Activated effector memory CD4-positive, alpha-beta T cell treated with anti-CD3 and anti-CD28 coated beads, Interleukin-2, amount 50 U/mL, for 16 hours (primary cell): Measurements from ENCODE around the gene KIRREL3.

ENCODE experiments used
- DNase-seq: peaks from one replicate; pipeline ENCODE4 v3.0.0-alpha.2; 2020

KIRREL3 gene

DNA sequence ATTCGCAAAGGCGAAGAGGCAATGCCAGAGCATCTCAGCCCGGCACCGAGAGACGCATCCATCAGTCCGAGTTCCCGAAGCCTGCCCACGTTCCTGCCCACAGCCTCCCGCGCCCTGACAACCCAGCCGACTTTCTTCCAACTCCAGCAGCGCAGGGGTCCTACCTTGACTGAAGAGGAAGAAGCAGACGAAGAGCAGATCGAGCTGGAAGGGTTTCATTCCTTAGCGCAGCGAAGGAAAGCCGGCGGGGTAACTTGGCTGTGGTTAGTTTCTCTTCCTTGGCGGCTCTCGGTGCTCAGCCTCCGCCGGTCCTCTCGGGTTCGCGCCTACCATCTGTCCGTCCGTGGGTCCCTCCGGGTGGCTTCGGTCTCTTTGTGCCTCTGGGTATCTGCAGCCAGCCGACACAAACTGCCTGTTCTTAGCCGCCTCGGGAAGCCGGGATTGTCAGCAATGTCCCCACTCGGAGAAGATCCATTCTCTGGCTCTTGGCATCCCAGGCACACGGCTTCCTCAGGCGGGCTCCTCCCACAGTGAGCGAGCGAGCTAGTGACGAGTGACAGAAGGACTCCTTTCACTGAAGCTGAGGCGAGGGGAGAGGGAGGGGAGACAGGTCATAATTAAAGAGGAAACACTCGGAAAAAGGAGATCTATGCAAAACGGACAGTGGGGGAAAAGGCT is at the start of gene KIRREL3:
KIRREL3 (minus strand) TSS at position 480 of the 678 bp plus-strand sequence.
- no peak for DNase-seq

DNA sequence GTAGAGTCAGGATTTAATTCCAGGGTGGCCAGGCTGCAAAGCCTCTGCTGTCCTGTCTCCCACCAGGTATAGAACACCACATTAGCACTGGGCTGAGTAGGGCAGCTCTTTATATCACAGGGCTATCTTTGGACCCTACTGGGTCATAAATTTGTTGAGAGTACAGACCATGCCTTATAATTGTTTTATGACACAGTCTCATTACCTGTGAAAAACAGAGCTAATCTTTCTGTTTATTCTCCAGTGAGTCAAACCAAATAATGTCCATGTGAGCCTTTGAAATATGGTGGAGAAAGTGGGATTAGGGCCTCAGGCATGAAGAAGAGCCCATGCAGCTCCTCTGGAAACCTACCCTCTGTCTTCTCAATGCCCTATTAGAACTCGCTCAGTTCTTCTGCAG is 49.6 kb upstream of the KIRREL3 start:
- DNase-seq: no peak

- no peak for DNase-seq
Measured at GRCh38 chr11:127049486-127049885, 48.9 kb upstream of the KIRREL3 start.

GRCh38 chr11:127044535-127044934 is 44.0 kb upstream of the KIRREL3 start:
- DNase-seq: no peak

- DNase-seq: no peak
Measured at GRCh38 chr11:127042445-127042844, 41.9 kb upstream of the KIRREL3 start.

- no peak for DNase-seq
Measured at GRCh38 chr11:127039591-127039990, 39.0 kb upstream of the KIRREL3 start.

GRCh38 chr11:127037596-127037995 is 37.0 kb upstream of the KIRREL3 start:
- DNase-seq: no peak

DNA sequence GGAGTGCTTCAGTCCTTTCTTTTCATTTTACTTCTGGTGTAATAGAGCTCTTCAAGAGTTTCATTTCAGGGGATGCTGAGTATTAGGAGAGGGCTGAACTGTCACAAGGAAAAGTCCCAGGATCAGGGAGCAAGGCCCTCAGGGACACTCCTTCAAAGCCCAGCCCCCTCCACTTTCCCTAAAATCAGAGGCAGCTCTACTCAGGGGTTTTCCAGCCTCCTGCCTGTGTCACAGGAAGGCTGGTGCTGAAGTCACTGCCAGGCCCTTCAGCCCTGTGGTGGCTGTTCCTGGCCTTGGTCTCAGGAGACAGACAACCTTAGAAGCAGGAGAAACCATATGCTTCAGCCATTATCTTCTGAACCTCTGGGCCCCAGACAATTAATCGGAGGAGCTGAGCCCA is 36.4 kb upstream of the KIRREL3 start:
- DNase-seq: no peak

- no peak for DNase-seq
Measured at GRCh38 chr11:127035824-127036223, 35.3 kb upstream of the KIRREL3 start.

GRCh38 chr11:127034973-127035372 is 34.4 kb upstream of the KIRREL3 start:
- DNase-seq: no peak

- no peak for DNase-seq
Measured at GRCh38 chr11:127028648-127029047, 28.1 kb upstream of the KIRREL3 start.

DNA sequence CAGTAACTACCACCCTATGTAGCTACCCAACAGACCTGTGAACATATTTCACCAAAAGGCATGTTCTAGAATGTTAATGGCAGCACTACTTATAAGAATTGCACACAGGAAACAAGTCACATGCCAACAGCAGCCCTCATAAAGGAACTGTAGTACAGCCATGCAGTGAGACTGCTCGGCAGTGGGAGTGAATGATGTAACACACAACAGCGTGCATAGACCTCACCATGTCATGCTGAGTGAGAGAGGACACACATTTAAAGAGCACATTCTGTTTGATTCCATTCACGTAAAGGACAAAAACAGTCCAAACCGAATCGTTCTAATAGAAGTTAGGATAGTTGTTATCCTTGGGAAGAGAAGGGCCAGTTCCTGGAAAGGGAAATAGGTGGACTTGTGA is 27.2 kb upstream of the KIRREL3 start:
- DNase-seq: no peak

DNA sequence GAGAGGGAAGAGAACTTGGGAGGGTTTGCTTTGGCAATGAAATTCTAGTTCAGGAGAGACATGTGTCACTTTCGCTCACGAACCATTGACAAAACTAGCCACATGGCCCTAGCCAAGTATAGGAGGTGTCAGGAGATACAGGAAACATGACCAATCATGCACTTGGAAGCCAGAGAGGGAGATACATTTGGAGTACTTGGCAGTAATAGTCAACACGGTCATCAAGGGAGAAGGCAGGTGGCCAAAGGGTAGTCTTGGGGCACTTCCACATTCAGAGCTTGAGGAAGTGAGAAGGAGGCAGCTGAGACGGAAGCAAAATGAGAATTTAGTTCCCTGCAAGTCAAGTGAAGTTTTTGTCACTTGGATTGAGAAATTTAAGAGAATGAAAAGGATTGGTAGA is 26.4 kb upstream of the KIRREL3 start:
- DNase-seq: no peak

DNA sequence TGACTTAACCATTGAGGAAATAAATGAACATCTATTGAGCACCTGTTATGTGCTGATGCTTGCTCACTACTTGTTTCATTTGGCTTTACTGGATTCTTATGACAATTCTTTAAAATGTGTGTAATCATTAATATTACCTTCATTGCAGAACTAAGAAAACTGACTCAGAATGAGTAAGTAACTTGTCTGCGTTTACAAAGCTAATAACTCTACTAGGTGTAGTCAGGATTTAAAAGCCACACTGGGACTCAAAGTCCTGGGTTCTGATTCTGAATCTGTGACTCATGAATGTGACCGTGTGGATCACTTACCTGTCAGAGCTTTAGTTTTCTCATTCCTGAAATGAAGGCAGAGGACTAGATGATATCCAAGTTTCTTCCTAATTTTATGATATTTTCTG is 23.4 kb upstream of the KIRREL3 start:
- no peak for DNase-seq

DNA sequence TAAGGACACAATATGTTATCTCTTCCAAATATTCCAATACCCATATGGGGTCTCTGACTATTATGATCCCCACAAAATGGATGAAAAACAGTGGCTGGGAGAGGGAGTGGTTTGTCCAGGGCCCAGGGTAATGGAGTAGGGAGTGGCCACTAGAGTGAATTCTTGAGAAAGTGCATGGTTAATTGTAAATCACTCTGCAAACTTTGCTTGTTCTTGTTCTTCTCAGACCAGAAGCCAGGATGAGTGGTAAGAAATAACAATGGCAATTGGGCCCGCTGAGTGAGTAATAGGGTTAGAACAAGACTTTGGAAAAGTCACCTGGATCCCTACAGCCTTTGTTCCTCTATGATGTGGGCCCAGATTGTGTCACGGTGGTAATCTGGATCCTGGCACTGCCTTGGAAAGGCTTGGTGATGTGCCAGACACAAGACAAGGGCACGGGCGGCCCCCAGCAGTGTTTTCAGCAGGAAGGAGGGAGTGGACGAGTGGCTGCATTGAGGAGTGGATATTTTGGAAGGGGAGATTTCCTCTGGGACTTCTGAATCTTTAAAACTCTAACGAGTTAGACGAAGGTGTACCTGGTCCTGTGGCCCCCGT is 18.2 kb upstream of the KIRREL3 start:
- no peak for DNase-seq

DNA sequence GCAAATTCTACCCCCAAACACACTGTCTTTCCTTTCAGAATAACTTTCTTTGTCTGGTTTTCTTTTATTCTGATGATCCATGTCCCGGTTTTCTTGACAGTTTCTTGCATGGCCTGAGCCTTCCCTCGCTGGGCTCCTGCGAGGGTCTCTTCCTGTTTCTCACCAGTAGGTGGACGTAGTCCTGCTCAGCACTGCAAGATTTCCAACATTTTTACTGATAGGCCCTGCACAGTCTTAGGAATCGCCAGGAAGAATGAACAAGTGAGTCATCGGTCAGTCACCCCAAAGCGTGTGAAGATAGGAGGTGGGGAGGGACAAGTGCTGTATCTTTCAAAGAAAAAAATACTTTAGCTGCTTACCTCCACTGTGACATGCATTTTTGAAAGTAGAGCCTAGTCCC is 16.9 kb upstream of the KIRREL3 start:
- DNase-seq: no peak

DNA sequence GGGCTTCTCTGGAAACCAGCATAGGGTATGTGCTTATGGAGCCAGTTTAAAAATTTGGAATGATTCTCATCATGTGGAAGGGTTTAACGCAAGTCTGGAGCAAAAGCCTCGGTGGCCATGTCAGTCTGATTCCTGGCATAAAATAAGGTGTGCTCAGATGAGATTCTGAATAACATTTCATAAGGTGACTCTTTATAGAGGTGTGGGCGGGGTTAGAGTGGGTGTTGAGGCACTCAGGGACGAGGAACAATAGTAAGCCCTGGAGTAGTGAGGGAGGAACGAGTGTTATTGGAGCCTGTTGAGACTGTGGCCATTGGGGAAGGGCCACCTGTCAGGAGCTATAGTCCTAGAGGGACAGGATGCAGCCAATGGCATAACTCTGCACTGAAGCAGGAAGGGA is 13.0 kb upstream of the KIRREL3 start:
- no peak for DNase-seq

DNA sequence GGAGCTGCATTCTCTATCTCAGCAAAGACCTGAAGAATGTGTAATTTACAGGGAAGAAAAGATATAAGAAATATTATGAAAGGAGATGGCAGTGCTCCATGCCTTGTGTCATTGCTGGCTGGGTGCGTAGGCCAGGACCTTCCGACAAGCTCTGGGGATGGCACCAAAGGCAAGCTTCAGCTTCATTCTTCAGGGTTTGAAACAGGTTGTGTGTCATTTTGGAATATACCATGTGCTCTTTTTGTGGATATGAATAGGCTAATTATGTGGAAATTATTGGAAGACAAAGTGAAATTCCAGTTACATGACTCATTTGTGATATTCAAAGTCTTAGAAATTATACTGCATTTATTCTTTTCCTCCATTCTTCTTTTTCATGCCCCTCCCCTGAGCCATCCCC is 5.7 kb upstream of the KIRREL3 start:
- no peak for DNase-seq

GRCh38 chr11:127003260-127003981 is 2.9 kb upstream of the KIRREL3 start:
- DNase-seq: no peak

- DNase-seq: no peak
Measured at GRCh38 chr11:127002669-127003259, 2.2 kb upstream of the KIRREL3 start.

DNA sequence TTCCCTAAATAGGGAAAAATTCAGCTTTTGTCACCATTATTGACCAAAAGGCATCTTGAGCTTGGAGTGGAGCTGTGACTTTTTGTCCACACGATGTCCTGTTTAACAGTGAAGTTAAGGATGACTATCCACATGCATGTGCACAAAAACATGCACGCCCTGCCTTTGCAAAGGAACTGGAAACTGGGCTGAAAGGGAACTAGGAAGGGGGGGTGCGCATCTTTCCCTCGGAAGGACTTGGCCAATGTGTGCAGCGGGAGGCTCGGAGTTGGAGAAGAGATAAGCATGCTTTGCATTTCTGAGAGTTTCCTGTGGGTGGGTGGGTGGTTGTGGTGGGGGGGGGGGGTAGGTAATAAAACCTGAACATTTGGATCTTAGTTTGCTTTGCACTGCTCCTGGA is 411 bp upstream of the KIRREL3 start:
- DNase-seq: no peak

- no peak for DNase-seq
Measured at GRCh38 chr11:126999366-126999765, 1.2 kb downstream of the KIRREL3 start.

GRCh38 chr11:126997641-126998040 is 2.9 kb downstream of the KIRREL3 start:
- no peak for DNase-seq

DNA sequence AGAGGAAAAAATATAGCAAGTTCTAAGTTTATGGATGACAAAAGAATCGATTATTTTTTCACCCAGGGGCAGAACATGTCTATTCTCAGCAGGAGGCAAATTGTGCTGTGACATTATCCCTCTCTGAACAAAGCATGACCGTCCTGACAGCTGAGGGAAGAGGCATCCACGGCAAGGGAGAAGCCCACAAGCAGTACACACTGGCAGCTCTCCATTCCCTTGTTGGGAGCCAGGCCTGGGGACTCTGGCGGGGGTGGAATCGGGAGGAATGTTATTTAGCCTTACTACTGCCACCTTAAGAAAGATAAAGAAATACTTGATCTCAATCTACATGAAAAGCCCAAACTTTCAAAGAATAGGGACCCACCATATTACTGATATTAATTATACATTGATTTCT is 3.4 kb downstream of the KIRREL3 start:
- DNase-seq: no peak
